Subcutaneous abdominal adipose tissue (tissue), 5 donors: ENCODE results near the gene AFF1.
"Not testable (repeated sequence)": the region's sequence is repeated elsewhere in the genome, so short reads cannot be mapped to it uniquely, and the experiment has no call there.

Experiments
- H3K27ac ChIP-seq: one replicate; pipeline ENCODE4 v1.7.0; 2013; ENCODE audit warnings: low read depth, mild to moderate bottlenecking, inconsistent platforms, low read length, moderate library complexity
- H3K27me3 ChIP-seq, 5 donors: one replicate each; pipeline ENCODE4 v1.7.0; 2013; ENCODE audit warnings: low read length in 5 of 5, inconsistent platforms in 1 of 5; ENCODE audit not compliant: control insufficient read depth in 5 of 5, insufficient read depth in 4 of 5
- H3K36me3 ChIP-seq, 5 donors: one replicate each; pipeline ENCODE4 v1.7.0; 2013; ENCODE audit warnings: low read length in 5 of 5; ENCODE audit not compliant: control insufficient read depth in 5 of 5, insufficient read depth in 5 of 5
- H3K4me1 ChIP-seq, 5 donors: one replicate each; pipeline ENCODE4 v1.7.0; 2013; ENCODE audit warnings: low read length in 5 of 5, mild to moderate bottlenecking in 3 of 5, moderate library complexity in 1 of 5; ENCODE audit not compliant: control insufficient read depth in 5 of 5, insufficient read depth in 5 of 5
- H3K4me3 ChIP-seq, 5 donors: one replicate each; pipeline ENCODE4 v1.7.0; 2013; ENCODE audit warnings: low read length in 5 of 5, low read depth in 1 of 5
- H3K9ac ChIP-seq, 5 donors: one replicate each; pipeline ENCODE4 v1.7.0; 2013; ENCODE audit warnings: low read length in 5 of 5, mild to moderate bottlenecking in 4 of 5, moderate library complexity in 3 of 5
- H3K9me3 ChIP-seq, 5 donors: one replicate each; pipeline ENCODE4 v1.7.0; 2013; ENCODE audit warnings: low read length in 5 of 5; ENCODE audit not compliant: control insufficient read depth in 5 of 5
- donor health status: healthy.
- donor health status: healthy.
- donor health status: healthy.
- donor health status: healthy.
- donor health status: healthy.

AFF1 gene

GRCh38 chr4:86977621-86978184 lies 42.9 kb downstream of the AFF1 start:
- Histone ChIP-seq H3K4me3 (no peak overlapping the region), H3K9ac (no peak overlapping the region), H3K9me3 (no peaks in the 10 kb centered on the region), H3K27ac (no peak overlapping the region), H3K36me3 (peaks cover 0 to 3% (median 0%) of the 10 kb centered on the region in 5 donors), H3K4me1 (peaks cover 4 to 14% (median 9%) of the 10 kb centered on the region in 5 donors), H3K27me3 (no peaks in the 10 kb centered on the region)

- no peaks in the 10 kb centered on the region for H3K27me3 ChIP-seq
- H3K9ac ChIP-seq, result no peak overlapping the region
- H3K36me3 ChIP-seq, result peaks cover 0 to 3% (median 0%) of the 10 kb centered on the region in 5 donors
- no peaks in the 10 kb centered on the region for H3K9me3 ChIP-seq
- H3K4me1 ChIP-seq, result peaks cover 0 to 8% (median 2%) of the 10 kb centered on the region in 5 donors
- no peak overlapping the region for H3K27ac ChIP-seq
- no peak overlapping the region for H3K4me3 ChIP-seq
Observed at GRCh38 chr4:86978709-86979108, 43.9 kb downstream of the AFF1 start.

GRCh38 chr4:86980230-86980629 lies 45.4 kb downstream of the AFF1 start:
- Histone ChIP-seq H3K27ac (no peak overlapping the region), H3K9ac (no peak overlapping the region), H3K36me3 (peaks cover 0 to 3% (median 0%) of the 10 kb centered on the region in 5 donors), H3K4me3 (no peak overlapping the region), H3K9me3 (no peaks in the 10 kb centered on the region), H3K27me3 (no peaks in the 10 kb centered on the region), H3K4me1 (peaks cover 0 to 8% (median 0%) of the 10 kb centered on the region in 5 donors)

- Histone ChIP-seq H3K27me3 (no peaks in the 10 kb centered on the region), H3K27ac (no peak overlapping the region), H3K9ac (no peak overlapping the region), H3K9me3 (no peaks in the 10 kb centered on the region), H3K4me1 (peaks cover 0 to 8% (median 0%) of the 10 kb centered on the region in 5 donors), H3K36me3 (no peaks in the 10 kb centered on the region), H3K4me3 (no peak overlapping the region)
Observed at GRCh38 chr4:86981789-86982188, 47.0 kb downstream of the AFF1 start.

- not testable (repeated sequence) for H3K4me1 ChIP-seq, H3K27me3 ChIP-seq, H3K9me3 ChIP-seq, H3K27ac ChIP-seq, H3K36me3 ChIP-seq, H3K9ac ChIP-seq, H3K4me3 ChIP-seq
Observed at GRCh38 chr4:86985852-86986251, 51.0 kb downstream of the AFF1 start.

GRCh38 chr4:86989658-86990057 lies 54.8 kb downstream of the AFF1 start:
- not testable (repeated sequence) for H3K27ac ChIP-seq, H3K4me3 ChIP-seq, H3K9ac ChIP-seq, H3K36me3 ChIP-seq, H3K9me3 ChIP-seq, H3K27me3 ChIP-seq
- H3K4me1 ChIP-seq, result peaks cover 0 to 10% (median 5%) of the 10 kb centered on the region in 5 donors

GRCh38 chr4:86990510-86990909 lies 55.7 kb downstream of the AFF1 start:
- no peaks in the 10 kb centered on the region for H3K9me3 ChIP-seq
- H3K36me3 ChIP-seq, result no peaks in the 10 kb centered on the region
- peaks cover 0 to 10% (median 5%) of the 10 kb centered on the region in 5 donors for H3K4me1 ChIP-seq
- H3K9ac ChIP-seq, result no peak overlapping the region
- no peak overlapping the region for H3K27ac ChIP-seq
- no peaks in the 10 kb centered on the region for H3K27me3 ChIP-seq
- H3K4me3 ChIP-seq, result no peak overlapping the region

- H3K27ac ChIP-seq, result no peak overlapping the region
- no peak overlapping the region for H3K9ac ChIP-seq
- no peaks in the 10 kb centered on the region for H3K36me3 ChIP-seq
- no peaks in the 10 kb centered on the region for H3K9me3 ChIP-seq
- no peak overlapping the region for H3K4me3 ChIP-seq
- peaks cover 0 to 10% (median 5%) of the 10 kb centered on the region in 5 donors for H3K4me1 ChIP-seq
- no peaks in the 10 kb centered on the region for H3K27me3 ChIP-seq
Observed at GRCh38 chr4:86991994-86992393, 57.2 kb downstream of the AFF1 start.

GRCh38 chr4:86993909-86994681 lies 59.3 kb downstream of the AFF1 start:
- H3K4me3 ChIP-seq, result no peak overlapping the region
- no peaks in the 10 kb centered on the region for H3K36me3 ChIP-seq
- peaks cover 0 to 18% (median 5%) of the 10 kb centered on the region in 5 donors for H3K4me1 ChIP-seq
- H3K27me3 ChIP-seq, result no peaks in the 10 kb centered on the region
- H3K27ac ChIP-seq, result no peak overlapping the region
- H3K9ac ChIP-seq, result peak overlapping the region in 1 of 5 donors; percentile 8
- no peaks in the 10 kb centered on the region for H3K9me3 ChIP-seq

- Histone ChIP-seq H3K27ac (no peak overlapping the region), H3K27me3 (no peaks in the 10 kb centered on the region), H3K4me1 (peaks cover 0 to 23% (median 7%) of the 10 kb centered on the region in 5 donors), H3K4me3 (no peak overlapping the region), H3K36me3 (no peaks in the 10 kb centered on the region), H3K9ac (no peak overlapping the region), H3K9me3 (no peaks in the 10 kb centered on the region)
Observed at GRCh38 chr4:86994686-86995085, 59.9 kb downstream of the AFF1 start.
